Activated CD4-positive, alpha-beta T cell treated with anti-CD3 and anti-CD28 coated beads for 36 hours (primary cell): Measurements from ENCODE around the gene SERPINA10. TPM values are rescaled to one million over a fixed set of nuclear protein-coding genes. Genes with fewer than 3 reads are reported as not detected.

Source experiments
- ATAC-seq: fragments of 200-7000 bp; cut with Tn5 transposase; one replicate; pipeline ENCODE4 v1.10.0; 2021; ENCODE audit warnings: mild to moderate bottlenecking, moderate library complexity
- CTCF ChIA-PET: fragments of 350-600 bp; sonication (Branson Sonifier 250); formaldehyde crosslinking; loops from one replicate; lab custom pipeline; 2021; ENCODE audit warnings: antibody characterized with exemption; lab: Charles Lee
- POLR2A ChIA-PET: fragments of 350-600 bp; sonication (Branson Sonifier 250); formaldehyde crosslinking; loops from one replicate; lab custom pipeline; 2021; ENCODE audit warnings: antibody characterized with exemption, inconsistent platforms; lab: Charles Lee
- DNase-seq: peaks from one replicate; pipeline ENCODE4 v3.0.0-alpha.2; 2020
- H3K27ac Mint-ChIP-seq: one replicate; pipeline ENCODE4 v1.8.0; 2021; ENCODE audit warnings: mixed read lengths
- H3K27me3 Mint-ChIP-seq: one replicate; pipeline ENCODE4 v1.8.0; 2021; ENCODE audit warnings: mixed read lengths
- H3K36me3 Mint-ChIP-seq: one replicate; pipeline ENCODE4 v1.8.0; 2021; ENCODE audit warnings: low read depth, mixed read lengths
- H3K4me1 Mint-ChIP-seq: one replicate; pipeline ENCODE4 v1.8.0; 2021; ENCODE audit warnings: mixed read lengths
- H3K4me3 Mint-ChIP-seq: one replicate; pipeline ENCODE4 v1.8.0; 2021; ENCODE audit warnings: mild to moderate bottlenecking, moderate library complexity, mixed read lengths
- H3K9me3 Mint-ChIP-seq: one replicate; pipeline ENCODE4 v1.8.0; 2021; ENCODE audit warnings: low read depth, mixed read lengths
- intact Hi-C, 2 experiments: fragments of 100-400 bp; cut with DNase I in 1 of 2; cut with micrococcal nuclease in 1 of 2; formaldehyde crosslinking; loops; one replicate each; pipeline versions ENCODE4 v1.14.2 to v1.15.1; 2022 to 2024; cut with DNase I, micrococcal nuclease
- total RNA-seq, 2 experiments: library from RNA; stranded (reverse); gene quantifications; one replicate each; pipeline ENCODE4 v1.2.3, GENCODE V29; 2021

The SERPINA10 gene
- total RNA-seq, 2 experiments from 2014 or later, result not detected

GRCh38 chr14:94295360-94296180 lies 2.5 kb upstream of the SERPINA10 start:
- CTCF ChIA-PET, result interaction anchor here (2.4 kb wide), 1 partner anchor 11 kb away, joined by 6 read pairs; no protein-coding TSS in a partner anchor
- H3K27ac Mint-ChIP-seq, result peak overlapping the region; percentile 6

GRCh38 chr14:94293578-94293924 lies 483 bp upstream of the SERPINA10 start:
- no peak overlapping the region for H3K4me3 Mint-ChIP-seq
- H3K27me3 Mint-ChIP-seq, result no peaks in the 10 kb centered on the region
- CTCF ChIA-PET, result interaction anchor here (1.4 to 2.4 kb wide), 2 partner anchors 13 to 256 kb away, joined by 4 to 6 read pairs; no protein-coding TSS in a partner anchor
- no peak overlapping the region for H3K27ac Mint-ChIP-seq
- POLR2A ChIA-PET, result no interaction called here
- peaks cover 4% of the 10 kb centered on the region for H3K9me3 Mint-ChIP-seq
- peaks cover 7% of the 10 kb centered on the region for H3K4me1 Mint-ChIP-seq
- no peak for ATAC-seq
- DNase-seq, result no peak
- intact Hi-C loops, result no loop called here
- peaks cover 13% of the 10 kb centered on the region for H3K36me3 Mint-ChIP-seq

More at GRCh38 chr14:94295360-94296180, 2.5 kb upstream of the SERPINA10 start:
- Mint-ChIP-seq H3K9me3 (peaks cover 7% of the 10 kb centered on the region), H3K4me1 (peaks cover 7% of the 10 kb centered on the region), H3K27me3 (no peaks in the 10 kb centered on the region), H3K4me3 (no peak overlapping the region), H3K36me3 (peaks cover 15% of the 10 kb centered on the region)
- intact Hi-C loops, result no loop called here
- POLR2A ChIA-PET, result no interaction called here
- DNase-seq (no peak), ATAC-seq (no peak)

- Mint-ChIP-seq H3K36me3 (peaks cover 12% of the 10 kb centered on the region), H3K27ac (no peak overlapping the region), H3K9me3 (peaks cover 7% of the 10 kb centered on the region), H3K4me1 (peaks cover 7% of the 10 kb centered on the region), H3K27me3 (no peaks in the 10 kb centered on the region), H3K4me3 (no peak overlapping the region)
- CTCF ChIA-PET, result no interaction called here
- DNase-seq, result no peak
- POLR2A ChIA-PET, result no interaction called here
- ATAC-seq, result no peak
- intact Hi-C loops, result no loop called here
These were observed 569 bp downstream of the SERPINA10 start for GRCh38 chr14:94292526-94292871.

- intact Hi-C loops, result no loop called here
- no peak for ATAC-seq
- Mint-ChIP-seq H3K36me3 (peaks cover 14% of the 10 kb centered on the region), H3K27me3 (no peaks in the 10 kb centered on the region), H3K4me1 (peaks cover 11% of the 10 kb centered on the region), H3K27ac (no peak overlapping the region), H3K4me3 (no peak overlapping the region), H3K9me3 (peaks cover 7% of the 10 kb centered on the region)
- ChIA-PET POLR2A (no interaction called here), CTCF (no interaction called here)
- DNase-seq, result no peak
These were observed 1.1 kb downstream of the SERPINA10 start for GRCh38 chr14:94291906-94292525.

GRCh38 chr14:94291159-94291905 lies 1.7 kb downstream of the SERPINA10 start:
- DNase-seq, result no peak
- ATAC-seq, result no peak
- Mint-ChIP-seq H3K36me3 (peaks cover 11% of the 10 kb centered on the region), H3K4me1 (peaks cover 12% of the 10 kb centered on the region), H3K27ac (no peak overlapping the region), H3K9me3 (peaks cover 3% of the 10 kb centered on the region), H3K4me3 (no peak overlapping the region), H3K27me3 (no peaks in the 10 kb centered on the region)
- intact Hi-C loops, result no loop called here
- POLR2A ChIA-PET, result interaction anchor here (0.6 kb wide), 1 partner anchor 88 kb away, joined by 3 read pairs; no protein-coding TSS in a partner anchor
- CTCF ChIA-PET, result no interaction called here

GRCh38 chr14:94290197-94290596 lies 2.9 kb downstream of the SERPINA10 start:
- DNase-seq, result no peak
- Mint-ChIP-seq H3K36me3 (peaks cover 13% of the 10 kb centered on the region), H3K9me3 (peaks cover 3% of the 10 kb centered on the region), H3K4me3 (no peak overlapping the region), H3K27ac (no peak overlapping the region), H3K4me1 (peaks cover 13% of the 10 kb centered on the region), H3K27me3 (no peaks in the 10 kb centered on the region)
- ChIA-PET CTCF (no interaction called here), POLR2A (no interaction called here)
- intact Hi-C loops, result no loop called here
- ATAC-seq, result no peak

- POLR2A ChIA-PET, result no interaction called here
- no peak overlapping the region for H3K27ac Mint-ChIP-seq
- intact Hi-C loops, result no loop called here
- DNase-seq, result no peak
- peaks cover 3% of the 10 kb centered on the region for H3K9me3 Mint-ChIP-seq
- ATAC-seq, result peak; percentile 17
- H3K27me3 Mint-ChIP-seq, result no peaks in the 10 kb centered on the region
- no peak overlapping the region for H3K4me3 Mint-ChIP-seq
- H3K36me3 Mint-ChIP-seq, result peaks cover 13% of the 10 kb centered on the region
- peaks cover 16% of the 10 kb centered on the region for H3K4me1 Mint-ChIP-seq
- CTCF ChIA-PET, result no interaction called here
These were observed 4.2 kb downstream of the SERPINA10 start for GRCh38 chr14:94288610-94289465.

GRCh38 chr14:94285158-94285557 lies 7.9 kb downstream of the SERPINA10 start:
- peaks cover 19% of the 10 kb centered on the region for H3K36me3 Mint-ChIP-seq
- POLR2A ChIA-PET, result no interaction called here

GRCh38 chr14:94284221-94284620 lies 8.8 kb downstream of the SERPINA10 start:
- peaks cover 19% of the 10 kb centered on the region for H3K36me3 Mint-ChIP-seq
- peaks cover 22% of the 10 kb centered on the region for H3K4me1 Mint-ChIP-seq
- no peaks in the 10 kb centered on the region for H3K27me3 Mint-ChIP-seq
- ATAC-seq (no peak), DNase-seq (no peak)
- ChIA-PET POLR2A (no interaction called here), CTCF (no interaction called here)
- H3K27ac Mint-ChIP-seq, result no peak overlapping the region
- peaks cover 3% of the 10 kb centered on the region for H3K9me3 Mint-ChIP-seq
- H3K4me3 Mint-ChIP-seq, result no peak overlapping the region
- intact Hi-C loops, result no loop called here

More at GRCh38 chr14:94285158-94285557, 7.9 kb downstream of the SERPINA10 start:
- Mint-ChIP-seq H3K4me1 (peaks cover 22% of the 10 kb centered on the region), H3K9me3 (peaks cover 3% of the 10 kb centered on the region), H3K27me3 (no peaks in the 10 kb centered on the region), H3K27ac (peak overlapping the region; percentile 10), H3K4me3 (no peak overlapping the region)
- DNase-seq, result no peak
- intact Hi-C loops, result no loop called here
- CTCF ChIA-PET, result interaction anchor here (0.8 kb wide), 1 partner anchor 50 kb away, joined by 6 read pairs; no protein-coding TSS in a partner anchor
- ATAC-seq, result peak; percentile 60

GRCh38 chr14:94282991-94283723 lies 9.9 kb downstream of the SERPINA10 start:
- Mint-ChIP-seq H3K27me3 (no peaks in the 10 kb centered on the region), H3K4me1 (peaks cover 22% of the 10 kb centered on the region), H3K36me3 (peaks cover 19% of the 10 kb centered on the region), H3K4me3 (no peak overlapping the region), H3K9me3 (peaks cover 3% of the 10 kb centered on the region), H3K27ac (no peak overlapping the region)
- intact Hi-C loops, result no loop called here
- DNase-seq (no peak), ATAC-seq (no peak)
- POLR2A ChIA-PET, result no interaction called here
- CTCF ChIA-PET, result interaction anchor here (1.0 kb wide), 1 partner anchor 203 kb away, joined by 3 read pairs; no protein-coding TSS in a partner anchor
